Activated naive CD4-positive, alpha-beta T cell treated with anti-CD3 and anti-CD28 coated beads, Interleukin-2, amount 10 ng/mL, durations not matched to agents 7 days and 5 days (primary cell): Measurements from ENCODE around the gene C17orf50.
A peak's percentile ranks its signal among the peaks of the same experiment; 100 is the strongest.

ENCODE experiments used
- CTCF ChIA-PET: fragments of 350-600 bp; sonication (Branson Sonifier 250); formaldehyde crosslinking; loops from one replicate; lab custom pipeline; 2021; ENCODE audit warnings: antibody characterized with exemption; lab: Charles Lee
- DNase-seq: peaks from one replicate; pipeline ENCODE4 v3.0.0-alpha.2; 2020
- H3K27ac Mint-ChIP-seq: one replicate; pipeline ENCODE4 v1.8.0; 2021; ENCODE audit warnings: mild to moderate bottlenecking, moderate library complexity, mixed read lengths
- H3K27me3 Mint-ChIP-seq: one replicate; pipeline ENCODE4 v1.8.0; 2021; ENCODE audit warnings: mild to moderate bottlenecking, mixed read lengths
- H3K36me3 Mint-ChIP-seq: one replicate; pipeline ENCODE4 v1.8.0; 2021; ENCODE audit warnings: mixed read lengths
- H3K4me1 Mint-ChIP-seq: one replicate; pipeline ENCODE4 v1.8.0; 2021; ENCODE audit warnings: mixed read lengths
- H3K4me3 Mint-ChIP-seq: one replicate; pipeline ENCODE4 v1.8.0; 2021; ENCODE audit warnings: mild to moderate bottlenecking, moderate library complexity, mixed read lengths
- H3K9me3 Mint-ChIP-seq: one replicate; pipeline ENCODE4 v1.8.0; 2021; ENCODE audit warnings: mixed read lengths

Gene C17orf50

GRCh38 chr17:35728551-35728950 is 32.1 kb upstream of the C17orf50 start:
- peaks cover 29% of the 10 kb centered on the region for H3K27me3 Mint-ChIP-seq
- H3K4me1 Mint-ChIP-seq: peaks cover 11% of the 10 kb centered on the region
- DNase-seq: no peak
- H3K4me3 Mint-ChIP-seq: no peak overlapping the region
- CTCF ChIA-PET: interaction anchor here (2.9 to 3.4 kb wide), 2 partner anchors 19 to 35 kb away, joined by 11 read pairs; no protein-coding TSS in a partner anchor
- H3K36me3 Mint-ChIP-seq: peaks cover 21% of the 10 kb centered on the region
- H3K27ac Mint-ChIP-seq: no peak overlapping the region
- no peaks in the 10 kb centered on the region for H3K9me3 Mint-ChIP-seq

DNA sequence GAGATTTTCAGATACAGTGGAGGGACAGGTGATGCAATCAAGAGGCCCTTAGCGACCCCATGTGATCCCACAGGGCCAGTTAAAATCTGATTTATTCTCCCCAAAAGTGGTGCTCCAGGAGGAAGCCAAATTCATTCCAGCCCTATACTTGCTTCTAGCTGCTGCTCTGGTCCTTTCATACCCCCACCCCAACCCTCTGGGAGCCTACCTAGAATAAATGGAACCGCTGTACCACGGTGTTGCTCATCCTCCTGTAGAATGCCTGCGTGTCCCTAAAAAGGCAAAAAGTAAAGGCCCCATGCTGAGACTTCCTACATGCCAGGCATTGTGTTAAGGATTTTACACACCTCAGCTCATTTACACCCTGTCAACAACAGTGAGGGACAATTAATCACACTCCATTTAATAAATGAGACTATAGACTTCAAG is 31.3 kb upstream of the C17orf50 start:
- CTCF ChIA-PET: interaction anchor here (3.4 kb wide), 1 partner anchor 35 kb away, joined by 11 read pairs; no protein-coding TSS in a partner anchor
- Mint-ChIP-seq H3K27me3 (peaks cover 34% of the 10 kb centered on the region), H3K36me3 (peaks cover 17% of the 10 kb centered on the region), H3K4me3 (no peak overlapping the region), H3K9me3 (no peaks in the 10 kb centered on the region), H3K4me1 (peaks cover 11% of the 10 kb centered on the region), H3K27ac (no peak overlapping the region)
- no peak for DNase-seq

GRCh38 chr17:35730400-35731005 is 30.2 kb upstream of the C17orf50 start:
- no peak overlapping the region for H3K27ac Mint-ChIP-seq
- no peak for DNase-seq
- H3K4me3 Mint-ChIP-seq: peak overlapping the region; percentile 55
- CTCF ChIA-PET: interaction anchor here (0.7 to 1.4 kb wide), 2 partner anchors 17 to 117 kb away, joined by 3 to 6 read pairs; no protein-coding TSS in a partner anchor
- peaks cover 34% of the 10 kb centered on the region for H3K27me3 Mint-ChIP-seq
- peaks cover 6% of the 10 kb centered on the region for H3K36me3 Mint-ChIP-seq
- no peaks in the 10 kb centered on the region for H3K9me3 Mint-ChIP-seq
- H3K4me1 Mint-ChIP-seq: peaks cover 11% of the 10 kb centered on the region

- Mint-ChIP-seq H3K4me3 (peak within 1 kb of the TSS; percentile 55), H3K4me1 (peaks cover 11% of the 10 kb centered on the region), H3K36me3 (peaks cover 2% of the 10 kb centered on the region), H3K27me3 (peaks cover 38% of the 10 kb centered on the region), H3K27ac (no peak within 1 kb of the TSS), H3K9me3 (no peaks in the 10 kb centered on the region)
- CTCF ChIA-PET: interaction anchor here (0.7 to 1.4 kb wide), 2 partner anchors 16 to 118 kb away, joined by 3 to 6 read pairs; no protein-coding TSS in a partner anchor
- peak; percentile 66 for DNase-seq
Measured at GRCh38 chr17:35731239-35731916, 29.3 kb upstream of the C17orf50 start, which contains the start of gene RASL10B. Gene RASL10B (plus strand): TSS chr17:35731639. CDS start chr17:35735185, 3,546 bp downstream.

DNA sequence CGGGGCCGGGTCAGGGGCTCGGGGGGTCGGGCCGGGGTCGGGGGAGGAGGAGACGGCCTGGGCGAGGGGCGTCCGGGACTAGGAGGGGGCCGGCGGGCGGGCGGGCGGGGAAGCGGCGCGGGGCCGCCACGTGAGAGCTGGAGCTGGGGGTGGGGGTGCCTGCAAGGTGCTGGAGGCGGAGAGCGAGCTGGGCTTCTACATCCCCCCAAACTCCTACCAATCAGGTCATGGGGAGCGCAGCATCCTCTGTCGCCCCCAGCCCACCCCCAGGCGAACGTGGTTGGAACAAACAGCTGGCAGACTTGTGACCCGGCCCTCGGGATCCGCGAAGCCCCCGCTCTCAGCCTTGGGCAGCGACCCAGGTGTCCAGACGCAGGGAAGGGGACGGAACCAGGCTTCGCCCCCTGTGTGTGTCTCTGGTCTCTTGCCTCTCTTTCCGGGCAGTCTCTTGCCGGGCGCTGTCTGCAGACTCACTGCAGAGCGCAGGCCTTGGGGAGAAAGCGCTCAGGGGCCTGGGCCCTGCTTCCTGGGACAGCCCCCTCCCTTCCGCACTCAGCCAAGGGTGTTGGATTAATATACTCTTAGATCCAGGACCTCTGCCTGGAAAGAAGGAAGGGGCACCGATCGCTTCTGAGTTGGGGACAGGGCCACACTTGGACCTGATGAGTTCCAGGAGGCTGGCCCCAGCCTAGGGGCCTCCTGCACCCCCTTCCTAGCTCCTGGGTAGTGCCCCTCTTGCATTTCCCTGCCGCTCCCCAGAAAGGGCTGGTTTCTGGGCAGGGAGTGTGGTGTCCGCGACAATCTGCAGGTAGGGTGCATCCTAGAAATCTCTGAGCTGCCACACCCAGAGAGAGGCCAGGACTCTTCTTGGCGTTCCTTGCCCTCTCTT is 28.5 kb upstream of the C17orf50 start:
- CTCF ChIA-PET: interaction anchor here (1.4 kb wide), 1 partner anchor 15 kb away, joined by 6 read pairs; no protein-coding TSS in a partner anchor
- peaks cover 2% of the 10 kb centered on the region for H3K36me3 Mint-ChIP-seq
- peaks cover 11% of the 10 kb centered on the region for H3K4me1 Mint-ChIP-seq
- no peaks in the 10 kb centered on the region for H3K9me3 Mint-ChIP-seq
- peaks cover 38% of the 10 kb centered on the region for H3K27me3 Mint-ChIP-seq
- no peak overlapping the region for H3K27ac Mint-ChIP-seq
- no peak for DNase-seq
- peak overlapping the region; percentile 11 for H3K4me3 Mint-ChIP-seq

DNA sequence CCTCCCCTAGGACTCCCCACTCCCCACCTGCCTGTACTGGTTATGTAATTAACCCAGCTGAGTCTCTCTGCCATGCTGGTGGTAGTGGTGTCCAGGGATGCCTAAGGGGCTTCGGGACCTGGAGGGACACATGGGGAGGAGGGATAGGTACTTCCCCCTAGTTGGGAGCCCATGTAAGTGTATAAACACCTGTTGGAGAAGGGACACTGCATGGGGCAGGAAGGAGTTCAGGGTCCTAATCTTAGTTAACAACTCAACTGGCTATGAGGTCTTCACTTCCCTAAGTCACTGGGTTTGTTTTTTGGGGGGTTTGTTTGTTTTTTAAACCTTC is 27.9 kb upstream of the C17orf50 start:
- CTCF ChIA-PET: no interaction called here
- H3K36me3 Mint-ChIP-seq: peaks cover 2% of the 10 kb centered on the region
- H3K27ac Mint-ChIP-seq: no peak overlapping the region
- H3K4me1 Mint-ChIP-seq: peaks cover 11% of the 10 kb centered on the region
- H3K27me3 Mint-ChIP-seq: peaks cover 38% of the 10 kb centered on the region
- no peak overlapping the region for H3K4me3 Mint-ChIP-seq
- no peaks in the 10 kb centered on the region for H3K9me3 Mint-ChIP-seq
- DNase-seq: no peak

DNA sequence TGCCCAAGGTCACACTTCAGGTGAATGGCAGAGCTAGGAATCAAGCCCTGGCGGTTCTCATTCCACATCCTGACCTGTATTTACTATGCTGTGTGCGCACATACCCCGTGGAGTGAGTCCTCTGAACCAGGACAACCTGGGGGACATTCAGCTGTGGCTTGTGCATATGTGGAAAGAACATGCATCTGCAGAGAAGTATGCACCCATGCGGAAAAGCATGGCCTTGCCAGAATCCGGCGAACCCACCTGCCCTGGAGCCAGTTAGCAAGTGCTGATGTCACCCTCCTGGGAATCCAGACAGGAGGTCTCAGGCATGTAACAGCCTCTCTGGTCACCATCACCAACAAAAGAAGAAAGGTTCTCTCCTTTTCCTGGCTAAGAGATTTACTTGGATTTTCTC is 27.3 kb upstream of the C17orf50 start:
- Mint-ChIP-seq H3K27ac (no peak overlapping the region), H3K36me3 (peaks cover 2% of the 10 kb centered on the region), H3K4me3 (no peak overlapping the region), H3K4me1 (peaks cover 11% of the 10 kb centered on the region), H3K9me3 (no peaks in the 10 kb centered on the region), H3K27me3 (peaks cover 42% of the 10 kb centered on the region)
- CTCF ChIA-PET: no interaction called here
- DNase-seq: no peak

GRCh38 chr17:35734396-35734795 is 26.3 kb upstream of the C17orf50 start:
- H3K9me3 Mint-ChIP-seq: no peaks in the 10 kb centered on the region
- no peak overlapping the region for H3K4me3 Mint-ChIP-seq
- DNase-seq: no peak
- CTCF ChIA-PET: no interaction called here
- H3K27ac Mint-ChIP-seq: no peak overlapping the region
- H3K27me3 Mint-ChIP-seq: peaks cover 53% of the 10 kb centered on the region
- peaks cover 2% of the 10 kb centered on the region for H3K36me3 Mint-ChIP-seq
- H3K4me1 Mint-ChIP-seq: peaks cover 11% of the 10 kb centered on the region

DNA sequence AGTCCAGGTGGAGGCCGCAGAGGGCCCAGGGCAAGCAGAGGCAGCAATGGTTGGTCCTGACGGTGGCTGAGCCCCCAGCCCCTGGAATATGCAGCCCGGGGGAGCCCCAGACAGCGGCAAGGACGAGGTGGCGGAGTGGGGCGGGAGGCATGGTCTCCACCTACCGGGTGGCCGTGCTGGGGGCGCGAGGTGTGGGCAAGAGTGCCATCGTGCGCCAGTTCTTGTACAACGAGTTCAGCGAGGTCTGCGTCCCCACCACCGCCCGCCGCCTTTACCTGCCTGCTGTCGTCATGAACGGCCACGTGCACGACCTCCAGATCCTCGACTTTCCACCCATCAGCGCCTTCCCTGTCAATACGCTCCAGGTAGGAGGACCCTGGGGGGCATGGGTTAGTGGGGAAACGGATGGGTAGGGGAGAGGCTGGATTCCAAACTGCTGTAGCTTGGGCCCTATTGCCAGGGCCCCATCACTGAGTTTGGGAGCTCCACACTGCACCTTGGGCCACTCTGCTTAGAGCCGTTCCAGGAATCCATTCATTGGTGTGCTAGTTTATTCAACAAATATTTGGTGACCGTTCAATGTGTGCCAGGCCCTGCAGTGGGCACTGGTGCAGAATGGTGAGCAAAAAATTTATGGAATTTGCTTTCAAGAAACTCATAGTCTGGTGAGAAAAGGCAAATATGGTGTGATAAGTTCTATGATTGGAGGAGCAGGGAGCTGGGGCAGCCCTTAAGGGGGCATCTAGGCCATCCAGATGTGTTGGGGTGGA is 25.5 kb upstream of the C17orf50 start:
- H3K4me1 Mint-ChIP-seq: peaks cover 11% of the 10 kb centered on the region
- H3K36me3 Mint-ChIP-seq: peaks cover 2% of the 10 kb centered on the region
- peaks cover 61% of the 10 kb centered on the region for H3K27me3 Mint-ChIP-seq
- no peaks in the 10 kb centered on the region for H3K9me3 Mint-ChIP-seq
- no peak for DNase-seq
- H3K4me3 Mint-ChIP-seq: no peak overlapping the region
- H3K27ac Mint-ChIP-seq: no peak overlapping the region
- CTCF ChIA-PET: interaction anchor here (2.4 kb wide), 1 partner anchor 12 kb away, joined by 7 read pairs; no protein-coding TSS in a partner anchor

- H3K36me3 Mint-ChIP-seq: no peaks in the 10 kb centered on the region
- H3K27me3 Mint-ChIP-seq: peaks cover 60% of the 10 kb centered on the region
- CTCF ChIA-PET: interaction anchor here (1.4 to 2.4 kb wide), 2 partner anchors 11 to 13 kb away, joined by 3 to 7 read pairs; no protein-coding TSS in a partner anchor
- no peak overlapping the region for H3K4me3 Mint-ChIP-seq
- H3K9me3 Mint-ChIP-seq: no peaks in the 10 kb centered on the region
- H3K4me1 Mint-ChIP-seq: peaks cover 5% of the 10 kb centered on the region
- DNase-seq: no peak
- H3K27ac Mint-ChIP-seq: no peak overlapping the region
Measured at GRCh38 chr17:35736236-35736635, 24.5 kb upstream of the C17orf50 start.

DNA sequence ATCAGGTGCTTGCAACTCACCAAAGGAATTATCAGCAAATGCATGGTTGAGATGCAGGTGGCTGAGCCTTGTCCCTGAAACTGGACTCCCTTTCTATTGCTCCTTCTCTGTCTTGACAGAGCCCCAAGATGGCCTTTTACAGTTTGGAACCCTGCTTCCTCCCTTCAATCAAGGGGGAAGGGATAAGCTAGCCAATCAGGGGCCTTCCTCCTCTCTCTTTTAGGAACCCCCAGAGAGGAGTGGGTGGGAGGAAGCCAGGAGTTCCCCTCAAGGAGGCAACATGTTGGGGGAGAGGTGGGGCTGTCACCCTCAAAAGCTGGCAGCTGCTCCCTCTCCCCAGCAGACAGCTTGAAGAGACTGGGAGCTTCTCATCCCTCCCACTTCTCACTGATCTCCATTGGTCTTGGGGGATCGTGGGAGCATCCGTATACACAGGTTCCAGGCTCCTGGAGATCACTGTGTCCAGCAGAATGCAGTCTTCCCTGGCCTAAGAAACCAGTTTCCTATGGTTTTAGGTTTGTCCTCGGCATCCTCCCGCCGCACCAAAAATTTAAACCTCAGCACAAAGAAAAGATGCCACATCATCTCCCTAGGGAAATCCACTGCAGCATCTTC is 22.1 kb upstream of the C17orf50 start:
- Mint-ChIP-seq H3K27ac (no peak overlapping the region), H3K4me1 (peaks cover 9% of the 10 kb centered on the region), H3K4me3 (no peak overlapping the region), H3K9me3 (no peaks in the 10 kb centered on the region), H3K36me3 (no peaks in the 10 kb centered on the region), H3K27me3 (peaks cover 64% of the 10 kb centered on the region)
- CTCF ChIA-PET: interaction anchor here (0.9 to 1.4 kb wide), 2 partner anchors 9 to 25 kb away, joined by 3 to 4 read pairs; no protein-coding TSS in a partner anchor
- no peak for DNase-seq

GRCh38 chr17:35740216-35740615 is 20.5 kb upstream of the C17orf50 start:
- Mint-ChIP-seq H3K27ac (no peak overlapping the region), H3K4me1 (peaks cover 9% of the 10 kb centered on the region), H3K36me3 (no peaks in the 10 kb centered on the region), H3K27me3 (peaks cover 72% of the 10 kb centered on the region), H3K9me3 (no peaks in the 10 kb centered on the region), H3K4me3 (no peak overlapping the region)
- CTCF ChIA-PET: interaction anchor here (1.3 kb wide), 1 partner anchor 127 kb away, joined by 4 read pairs; no protein-coding TSS in a partner anchor
- DNase-seq: no peak
